ENCODE results near the gene BLM.

Gene BLM

DNA sequence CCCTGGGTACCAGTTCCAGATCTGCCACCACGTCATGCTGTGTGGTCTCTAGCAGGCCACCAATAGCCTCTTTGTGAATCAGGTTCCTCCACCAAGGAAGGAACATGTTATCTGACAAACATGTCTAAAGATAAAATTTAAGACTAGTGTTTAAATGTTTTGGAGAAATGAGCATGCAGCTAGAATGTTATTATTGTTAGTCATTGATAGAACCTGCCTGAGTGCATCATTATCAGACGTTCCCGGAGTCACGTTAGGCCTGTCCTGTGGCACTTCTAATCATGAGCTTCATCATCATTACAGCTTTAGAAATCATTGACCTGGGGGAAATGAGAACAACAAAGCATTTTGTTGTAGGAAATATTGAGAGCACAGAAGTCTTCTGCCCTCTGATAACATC lies 92.4 kb downstream of the BLM start:
- TF ChIP-seq, protein P1, sequence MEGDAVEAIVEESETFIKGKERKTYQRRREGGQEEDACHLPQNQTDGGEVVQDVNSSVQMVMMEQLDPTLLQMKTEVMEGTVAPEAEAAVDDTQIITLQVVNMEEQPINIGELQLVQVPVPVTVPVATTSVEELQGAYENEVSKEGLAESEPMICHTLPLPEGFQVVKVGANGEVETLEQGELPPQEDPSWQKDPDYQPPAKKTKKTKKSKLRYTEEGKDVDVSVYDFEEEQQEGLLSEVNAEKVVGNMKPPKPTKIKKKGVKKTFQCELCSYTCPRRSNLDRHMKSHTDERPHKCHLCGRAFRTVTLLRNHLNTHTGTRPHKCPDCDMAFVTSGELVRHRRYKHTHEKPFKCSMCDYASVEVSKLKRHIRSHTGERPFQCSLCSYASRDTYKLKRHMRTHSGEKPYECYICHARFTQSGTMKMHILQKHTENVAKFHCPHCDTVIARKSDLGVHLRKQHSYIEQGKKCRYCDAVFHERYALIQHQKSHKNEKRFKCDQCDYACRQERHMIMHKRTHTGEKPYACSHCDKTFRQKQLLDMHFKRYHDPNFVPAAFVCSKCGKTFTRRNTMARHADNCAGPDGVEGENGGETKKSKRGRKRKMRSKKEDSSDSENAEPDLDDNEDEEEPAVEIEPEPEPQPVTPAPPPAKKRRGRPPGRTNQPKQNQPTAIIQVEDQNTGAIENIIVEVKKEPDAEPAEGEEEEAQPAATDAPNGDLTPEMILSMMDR (IDR thresholded peaks at IDR 0.05; ENCODE audit: extremely low read depth, missing control alignments), result no peak
- no peak for DNase-seq (ENCODE audit: low spot score)

DNA sequence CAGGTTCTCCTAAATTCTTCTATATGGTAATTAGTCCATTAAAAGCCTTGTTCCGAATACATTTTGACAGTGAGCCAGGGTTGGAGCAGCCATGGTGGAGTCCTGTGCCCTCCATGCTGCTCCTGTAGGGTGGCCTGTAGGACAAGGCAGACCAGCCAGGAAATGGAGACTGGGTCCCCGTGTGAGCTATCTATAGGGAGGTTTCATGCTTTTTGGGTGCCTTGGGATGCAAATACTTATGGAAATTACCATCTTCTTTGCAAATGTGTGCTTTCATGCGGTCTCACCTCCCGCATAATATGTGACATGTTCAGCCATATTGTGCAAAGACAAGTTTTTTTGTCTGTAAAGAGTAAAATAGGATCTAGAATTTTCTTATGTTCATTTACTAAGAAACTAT lies 93.2 kb downstream of the BLM start:
- TF ChIP-seq, protein P1 (IDR thresholded peaks at IDR 0.05; ENCODE audit: extremely low read depth, missing control alignments), result no peak
- DNase-seq (ENCODE audit: low spot score), result no peak

- TF ChIP-seq, protein P1 (IDR thresholded peaks at IDR 0.05; ENCODE audit: extremely low read depth, missing control alignments), result no peak
- DNase-seq (ENCODE audit: low spot score), result no peak
These were observed 95.2 kb downstream of the BLM start for GRCh38 chr15:90812171-90812957.

- no peak for DNase-seq (ENCODE audit: low spot score)
- TF ChIP-seq, protein P1 (IDR thresholded peaks at IDR 0.05; ENCODE audit: extremely low read depth, missing control alignments), result no peak
These were observed 95.8 kb downstream of the BLM start for GRCh38 chr15:90812958-90813265.

DNA sequence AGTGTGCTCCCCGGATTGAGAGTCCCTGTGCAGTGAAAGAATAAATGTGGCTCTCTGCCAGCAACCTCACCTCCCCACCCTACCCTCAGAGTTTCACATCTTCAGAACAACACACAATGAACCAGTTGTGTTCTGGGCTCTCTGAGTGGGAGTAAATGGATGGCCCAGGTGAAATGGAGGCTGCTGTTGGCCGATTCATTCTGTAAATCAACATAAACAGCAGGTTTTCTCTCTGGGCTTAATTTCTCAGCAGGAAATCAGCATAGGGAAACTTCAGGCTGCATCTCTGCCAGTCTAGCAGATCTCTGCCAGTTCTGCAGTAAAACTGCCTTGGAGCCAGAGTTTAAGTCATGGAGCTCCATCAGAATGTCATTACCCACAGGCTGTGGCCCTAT lies 96.6 kb downstream of the BLM start:
- DNase-seq (ENCODE audit: low spot score), result no peak
- TF ChIP-seq, protein P1 (IDR thresholded peaks at IDR 0.05; ENCODE audit: extremely low read depth, missing control alignments), result no peak

DNA sequence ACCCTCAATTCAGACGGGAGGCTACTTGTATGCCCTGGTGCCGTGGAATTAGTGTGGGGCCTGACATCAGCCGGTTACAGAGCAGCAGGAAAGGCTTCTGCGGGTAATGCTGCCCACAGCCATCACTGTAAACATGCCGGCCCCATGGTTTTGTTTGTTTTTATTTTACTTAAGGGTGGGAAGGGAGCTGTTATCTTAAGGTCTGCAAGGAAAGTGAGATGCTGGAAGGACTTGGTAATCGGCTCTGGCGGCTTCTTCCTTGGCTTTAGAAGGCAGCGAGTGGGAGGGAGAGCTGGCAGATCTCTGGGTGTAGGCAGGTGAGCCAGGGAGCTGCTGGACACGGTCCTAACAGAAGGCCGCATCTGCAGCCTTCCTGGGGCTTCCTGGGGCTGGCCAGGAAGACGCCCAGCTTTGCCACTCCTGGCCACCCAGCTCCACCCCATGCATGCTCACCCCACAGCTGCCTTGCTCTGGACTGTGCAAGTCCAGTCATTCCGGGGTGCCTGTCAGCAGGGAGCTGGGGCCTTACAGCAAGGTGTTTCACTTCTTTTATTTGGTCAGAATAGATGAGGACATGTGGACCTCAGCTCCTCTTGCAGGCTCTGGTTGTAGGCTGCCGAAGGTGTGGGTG lies 97.2 kb downstream of the BLM start:
- TF ChIP-seq, protein P1 (IDR thresholded peaks at IDR 0.05; ENCODE audit: extremely low read depth, missing control alignments), result no peak
- DNase-seq (ENCODE audit: low spot score), result no peak

DNA sequence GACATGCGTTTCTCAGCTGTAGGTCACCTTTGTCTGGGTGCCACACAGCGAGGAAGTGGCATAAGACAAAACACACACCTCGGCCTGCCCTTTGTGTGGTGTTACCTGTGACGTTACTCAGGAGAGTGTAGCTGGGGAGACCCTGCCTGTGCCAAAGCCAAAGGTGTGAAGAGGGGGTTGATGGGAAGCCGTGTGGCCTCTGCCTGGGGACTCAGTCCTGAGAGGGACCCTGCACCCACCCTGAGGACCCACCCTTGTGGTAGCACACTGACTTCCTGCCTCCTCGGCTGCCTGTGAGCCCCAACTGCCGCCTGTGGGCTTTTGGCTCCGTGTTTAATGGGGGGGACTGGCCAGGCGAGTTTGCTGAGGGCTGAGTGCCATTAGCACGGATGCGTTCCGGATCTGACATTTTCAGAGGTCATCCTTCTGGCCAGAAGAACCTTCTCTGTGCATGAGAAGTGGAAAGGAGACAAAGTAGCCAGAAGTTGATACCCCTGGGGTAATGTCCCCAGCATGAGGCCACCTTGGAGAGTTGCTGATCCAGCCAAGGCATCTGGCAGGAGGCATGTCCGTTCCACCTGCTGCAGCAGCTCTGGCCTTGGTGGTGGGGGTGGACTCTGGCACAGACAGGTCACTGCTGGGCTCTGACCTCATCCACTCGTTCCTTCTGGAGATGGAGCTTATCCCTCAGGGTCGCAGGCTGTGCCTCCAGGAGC lies 99.4 kb downstream of the BLM start:
- TF ChIP-seq, protein P1 (IDR thresholded peaks at IDR 0.05; ENCODE audit: extremely low read depth, missing control alignments), result no peak
- DNase-seq (ENCODE audit: low spot score), result no peak
